Right lobe of liver (tissue), 4 donors: ENCODE data around the gene SLC5A8.

Experiments used
- POLR2A ChIP-seq: fragments of 450-650 bp; IDR thresholded peaks from one replicate; pipeline ENCODE4 v1.6.1; 2017; ENCODE audit warnings: antibody characterized with exemption, mild to moderate bottlenecking
- TF ChIP-seq, protein P1 (sequence below), 4 donors: fragments of 200-600 bp in 3 of 4; fragments of 450-650 bp in 1 of 4; IDR thresholded peaks; one replicate each; pipeline versions ENCODE4 v1.5.1 to v1.8.0; 2016 to 2022; ENCODE audit warnings: antibody characterized with exemption in 4 of 4, mild to moderate bottlenecking in 2 of 4
- donor health status: DM: no; HTN: no; CAD: no.
- donor health status: DM: no; HTN: no; CAD: no.
- donor health status: DM: no; HTN: yes; CAD: no.

DNA sequence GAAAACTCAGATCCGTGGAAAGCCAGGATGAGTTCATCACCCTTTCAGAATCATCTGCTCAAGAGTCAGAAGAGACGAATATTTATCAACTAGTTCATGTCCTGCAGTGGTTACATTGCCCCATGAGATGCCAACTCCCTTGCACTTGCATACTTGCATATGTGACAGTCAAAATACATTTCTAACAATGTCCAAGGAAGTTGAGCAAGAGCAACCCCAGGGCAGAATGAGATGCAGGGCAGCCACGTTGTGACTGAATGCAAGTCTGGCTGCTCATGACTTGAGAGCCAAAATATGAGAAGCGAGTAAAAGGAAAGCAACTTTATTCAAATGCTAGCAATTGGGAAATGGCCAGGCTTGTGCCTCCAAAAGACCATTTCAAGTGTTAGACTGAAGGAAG is 46.2 kb upstream of the SLC5A8 start:
- TF ChIP-seq, protein P1, sequence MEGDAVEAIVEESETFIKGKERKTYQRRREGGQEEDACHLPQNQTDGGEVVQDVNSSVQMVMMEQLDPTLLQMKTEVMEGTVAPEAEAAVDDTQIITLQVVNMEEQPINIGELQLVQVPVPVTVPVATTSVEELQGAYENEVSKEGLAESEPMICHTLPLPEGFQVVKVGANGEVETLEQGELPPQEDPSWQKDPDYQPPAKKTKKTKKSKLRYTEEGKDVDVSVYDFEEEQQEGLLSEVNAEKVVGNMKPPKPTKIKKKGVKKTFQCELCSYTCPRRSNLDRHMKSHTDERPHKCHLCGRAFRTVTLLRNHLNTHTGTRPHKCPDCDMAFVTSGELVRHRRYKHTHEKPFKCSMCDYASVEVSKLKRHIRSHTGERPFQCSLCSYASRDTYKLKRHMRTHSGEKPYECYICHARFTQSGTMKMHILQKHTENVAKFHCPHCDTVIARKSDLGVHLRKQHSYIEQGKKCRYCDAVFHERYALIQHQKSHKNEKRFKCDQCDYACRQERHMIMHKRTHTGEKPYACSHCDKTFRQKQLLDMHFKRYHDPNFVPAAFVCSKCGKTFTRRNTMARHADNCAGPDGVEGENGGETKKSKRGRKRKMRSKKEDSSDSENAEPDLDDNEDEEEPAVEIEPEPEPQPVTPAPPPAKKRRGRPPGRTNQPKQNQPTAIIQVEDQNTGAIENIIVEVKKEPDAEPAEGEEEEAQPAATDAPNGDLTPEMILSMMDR (IDR thresholded peaks at IDR 0.05) = no peak
- TF ChIP-seq POLR2A = no peak
